Panc1 (cell line): ENCODE measurements around the gene ZCCHC9. TPM values are rescaled to one million over a fixed set of nuclear protein-coding genes. Genes with fewer than 3 reads are reported as not detected.

Experiments used
- ATAC-seq: fragments of 200-7000 bp; cut with Tn5 transposase; 2 replicates; pipeline ENCODE4 v1.9.1; 2020; ENCODE audit warnings: mild to moderate bottlenecking, moderate library complexity
- BruUV-seq: library from RNA; stranded (reverse); fragments of 400-500 nt; replicated peaks from 2 replicates; lab custom pipeline; 2021; lab: Mats Ljungman, UMichigan
- CTCF ChIA-PET: fragments of 300-600 bp; sonication (Branson Sonifier 250); formaldehyde crosslinking; loops from one replicate; lab custom pipeline; 2022; ENCODE audit warnings: antibody characterized with exemption; lab: Charles Lee
- POLR2A ChIA-PET: fragments of 300-600 bp; sonication (Branson Sonifier 250); formaldehyde crosslinking; loops from one replicate; lab custom pipeline; 2022; ENCODE audit warnings: antibody characterized with exemption; lab: Charles Lee
- DNase-seq: peaks from one replicate; pipeline ENCODE4 v3.0.0-alpha.2; 2010; ENCODE audit warnings: low read depth, low spot score
- H3K27ac ChIP-seq: 2 replicates; pipeline ENCODE4 v1.5.1; 2011; ENCODE audit warnings: mild to moderate bottlenecking, low read length, inconsistent platforms
- H3K27me3 ChIP-seq: fragments of 200-500 bp; sonication (Bioruptor generic); 2 replicates; pipeline ENCODE4 v1.6.0; 2014; ENCODE audit warnings: low read length, inconsistent platforms; ENCODE audit not compliant: control insufficient read depth, insufficient read depth
- H3K36me3 ChIP-seq: fragments of 200-500 bp; sonication (Bioruptor generic); 2 replicates; pipeline ENCODE4 v1.5.1; 2014; ENCODE audit warnings: inconsistent platforms, mild to moderate bottlenecking, low read length, moderate library complexity; ENCODE audit not compliant: control insufficient read depth, insufficient read depth
- H3K4me1 ChIP-seq: 2 replicates; pipeline ENCODE4 v1.5.1; 2011; ENCODE audit warnings: inconsistent platforms, mild to moderate bottlenecking, low read length, moderate library complexity; ENCODE audit not compliant: control insufficient read depth, insufficient read depth
- H3K4me3 ChIP-seq, 2 experiments: 2 replicates each; pipeline ENCODE4 v1.5.1; 2011 to 2012; ENCODE audit warnings: low read depth in 2 of 2, low read length in 2 of 2, mild to moderate bottlenecking in 2 of 2, inconsistent platforms in 1 of 2, moderate library complexity in 1 of 2
- H3K9me3 ChIP-seq: fragments of 200-500 bp; sonication (Bioruptor generic); 2 replicates; pipeline ENCODE4 v1.5.1; 2014; ENCODE audit warnings: low read depth, mild to moderate bottlenecking, inconsistent platforms, low read length, moderate library complexity; ENCODE audit not compliant: control insufficient read depth, insufficient read depth
- CTCF ChIP-seq: fragments of 450-650 bp; IDR thresholded peaks from 2 replicates; pipeline ENCODE4 v1.5.1; 2017; ENCODE audit warnings: mild to moderate bottlenecking
- POLR2AphosphoS5 ChIP-seq: IDR thresholded peaks from 2 replicates; pipeline ENCODE4 v1.6.1; 2012; ENCODE audit warnings: mild to moderate bottlenecking, low read depth, low read length, moderate library complexity
- SIN3A ChIP-seq: IDR thresholded peaks from 2 replicates; pipeline ENCODE4 v1.6.1; 2012; ENCODE audit warnings: low read depth, mild to moderate bottlenecking, low read length, moderate library complexity, borderline replicate concordance; ENCODE audit not compliant: insufficient read depth
- TCF7L2 ChIP-seq: IDR thresholded peaks from 2 replicates; pipeline ENCODE4 v1.6.1; 2011; ENCODE audit warnings: mild to moderate bottlenecking, low read depth, low read length, inconsistent platforms
- in situ Hi-C: cut with HindIII; loops from 2 replicates; pipeline ENCODE4 v1.10.0; 2016; ENCODE audit warnings: low sequenced_read_pairs, low pct_unique_long_range_greater_than_20kb
- intact Hi-C: fragments of 100-400 bp; cut with micrococcal nuclease; formaldehyde crosslinking; loops from one replicate; pipeline ENCODE4 v1.10.0; 2022; ENCODE audit not compliant: unreplicated experiment
- total RNA-seq: library from RNA; stranded (reverse); gene quantifications from one replicate; pipeline ENCODE4 v1.2.1, GENCODE V29; 2021; ENCODE audit not compliant: unreplicated experiment
- TF ChIP-seq, protein P1 (sequence below), 2 experiments: IDR thresholded peaks; 2 replicates each; pipeline ENCODE4 v1.6.1; 2011 to 2012; ENCODE audit warnings: low read depth in 2 of 2, control low read depth in 1 of 2, low read length in 1 of 2, mild to moderate bottlenecking in 1 of 2, moderate library complexity in 1 of 2; ENCODE audit not compliant: insufficient read depth in 1 of 2

The ZCCHC9 gene
- total RNA-seq, 1 experiment from 2014 or later, result 41.5 TPM

DNA sequence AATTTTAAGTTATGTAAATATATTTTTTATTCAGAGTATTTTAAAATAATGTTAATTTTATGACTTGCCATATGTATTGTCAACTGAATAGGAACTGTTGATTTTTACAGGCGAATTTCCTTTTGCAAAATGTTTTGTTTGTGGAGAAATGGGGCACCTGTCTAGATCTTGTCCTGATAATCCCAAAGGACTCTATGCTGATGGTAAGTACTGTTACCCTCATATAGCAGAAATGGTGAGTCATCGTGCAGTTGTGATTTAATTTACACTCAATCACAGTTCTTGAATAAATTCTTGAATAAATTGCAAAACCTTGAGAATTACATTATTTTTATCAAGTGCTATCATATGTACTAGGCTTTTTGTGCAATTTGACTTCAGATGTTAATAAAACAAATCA is 7.4 kb downstream of the ZCCHC9 start:
- Histone ChIP-seq H3K4me1 (peaks cover 4% of the 10 kb centered on the region; the same call in 1 of the 2 replicates), H3K4me3 (no peak overlapping the region), H3K27me3 (no peaks in the 10 kb centered on the region), H3K36me3 (peaks cover 24% of the 10 kb centered on the region; the same call in 1 of the 2 replicates), H3K9me3 (no peaks in the 10 kb centered on the region), H3K27ac (no peak overlapping the region)
- TF ChIP-seq TCF7L2, result no peak
- TF ChIP-seq, protein P1, sequence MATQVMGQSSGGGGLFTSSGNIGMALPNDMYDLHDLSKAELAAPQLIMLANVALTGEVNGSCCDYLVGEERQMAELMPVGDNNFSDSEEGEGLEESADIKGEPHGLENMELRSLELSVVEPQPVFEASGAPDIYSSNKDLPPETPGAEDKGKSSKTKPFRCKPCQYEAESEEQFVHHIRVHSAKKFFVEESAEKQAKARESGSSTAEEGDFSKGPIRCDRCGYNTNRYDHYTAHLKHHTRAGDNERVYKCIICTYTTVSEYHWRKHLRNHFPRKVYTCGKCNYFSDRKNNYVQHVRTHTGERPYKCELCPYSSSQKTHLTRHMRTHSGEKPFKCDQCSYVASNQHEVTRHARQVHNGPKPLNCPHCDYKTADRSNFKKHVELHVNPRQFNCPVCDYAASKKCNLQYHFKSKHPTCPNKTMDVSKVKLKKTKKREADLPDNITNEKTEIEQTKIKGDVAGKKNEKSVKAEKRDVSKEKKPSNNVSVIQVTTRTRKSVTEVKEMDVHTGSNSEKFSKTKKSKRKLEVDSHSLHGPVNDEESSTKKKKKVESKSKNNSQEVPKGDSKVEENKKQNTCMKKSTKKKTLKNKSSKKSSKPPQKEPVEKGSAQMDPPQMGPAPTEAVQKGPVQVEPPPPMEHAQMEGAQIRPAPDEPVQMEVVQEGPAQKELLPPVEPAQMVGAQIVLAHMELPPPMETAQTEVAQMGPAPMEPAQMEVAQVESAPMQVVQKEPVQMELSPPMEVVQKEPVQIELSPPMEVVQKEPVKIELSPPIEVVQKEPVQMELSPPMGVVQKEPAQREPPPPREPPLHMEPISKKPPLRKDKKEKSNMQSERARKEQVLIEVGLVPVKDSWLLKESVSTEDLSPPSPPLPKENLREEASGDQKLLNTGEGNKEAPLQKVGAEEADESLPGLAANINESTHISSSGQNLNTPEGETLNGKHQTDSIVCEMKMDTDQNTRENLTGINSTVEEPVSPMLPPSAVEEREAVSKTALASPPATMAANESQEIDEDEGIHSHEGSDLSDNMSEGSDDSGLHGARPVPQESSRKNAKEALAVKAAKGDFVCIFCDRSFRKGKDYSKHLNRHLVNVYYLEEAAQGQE (IDR thresholded peaks at IDR 0.05; ENCODE audit: insufficient read depth in 1 of 2, low read depth in 2 of 2, low read length in 1 of 2), result no peak
- TF ChIP-seq CTCF, result no peak
- no peak for TF ChIP-seq SIN3A
- no peak for TF ChIP-seq POLR2AphosphoS5
- POLR2A ChIA-PET, result no interaction called here
- no peak for ATAC-seq
- intact Hi-C loops (no loop called here), in situ Hi-C loops (no loop called here)
- BruUV-seq, result no TSS peak
- CTCF ChIA-PET, result interaction anchor here (0.7 kb wide), 1 partner anchor 99 kb away, joined by 3 read pairs; no protein-coding TSS in a partner anchor
- no peak for DNase-seq

DNA sequence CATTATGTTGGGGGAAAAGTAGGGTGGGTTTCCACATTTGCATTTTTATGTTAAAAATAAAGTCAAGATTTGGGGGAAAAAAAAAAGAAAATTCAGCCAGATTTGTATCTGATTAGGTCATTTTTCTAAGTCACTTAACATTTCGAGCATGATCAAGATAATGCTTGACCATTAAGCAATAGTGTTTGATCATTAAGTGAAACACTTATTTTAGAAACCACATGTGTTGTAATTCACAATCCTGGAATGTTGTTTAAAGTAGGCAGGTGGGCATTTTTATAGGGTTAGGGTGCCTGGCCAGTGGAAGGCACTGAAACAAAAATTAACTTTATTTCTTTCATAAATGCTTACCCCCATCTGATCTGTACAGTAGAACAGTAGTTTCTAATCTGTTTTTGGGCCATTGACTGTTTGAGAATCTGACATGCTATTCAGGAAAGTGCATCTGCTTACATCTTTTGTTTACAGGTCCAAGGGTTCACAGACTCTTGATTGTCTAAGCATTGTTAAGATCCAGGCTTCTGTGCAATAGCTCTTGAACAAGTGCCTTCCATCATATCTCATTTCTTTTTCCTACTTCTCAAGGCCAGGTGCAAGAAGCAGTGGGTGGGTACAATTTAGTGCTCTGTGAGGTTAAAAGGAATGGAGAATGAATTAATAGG is 9.1 kb downstream of the ZCCHC9 start:
- in situ Hi-C loops, result no loop called here
- no peak for DNase-seq
- no peak for TF ChIP-seq CTCF
- ATAC-seq, result no peak
- no peaks in the 10 kb centered on the region for H3K4me1 ChIP-seq
- ChIA-PET POLR2A (no interaction called here), CTCF (no interaction called here)
- H3K36me3 ChIP-seq, result peaks cover 19% of the 10 kb centered on the region; the same call in 1 of the 2 replicates
- H3K27ac ChIP-seq, result no peak overlapping the region
- no peak overlapping the region for H3K4me3 ChIP-seq
- no TSS peak for BruUV-seq
- no peaks in the 10 kb centered on the region for H3K9me3 ChIP-seq
- no peaks in the 10 kb centered on the region for H3K27me3 ChIP-seq
- intact Hi-C loops, result no loop called here
